HepG2 (cell line): ENCODE measurements around the gene SPRED2. TPM values are rescaled to one million over a fixed set of nuclear protein-coding genes. Genes with fewer than 3 reads are reported as not detected.
A peak's percentile ranks its signal among the peaks of the same experiment; 100 is the strongest.

ENCODE experiments used
- AKAP8 ChIP-seq: sonication (generic); formaldehyde crosslinking; IDR thresholded peaks from 2 replicates; pipeline ENCODE4 v1.5.1; 2020; ENCODE audit warnings: mild to moderate bottlenecking, missing genetic modification reagents
- ATF1 ChIP-seq: IDR thresholded peaks from 2 replicates; pipeline ENCODE4 v1.6.1; 2016; ENCODE audit warnings: mild to moderate bottlenecking, control low read depth
- ATF5 ChIP-seq: sonication (generic); formaldehyde crosslinking; IDR thresholded peaks from 2 replicates; pipeline ENCODE4 v1.4.0; 2020; ENCODE audit warnings: mild to moderate bottlenecking, low read depth, missing genetic modification reagents
- GTF2F1 ChIP-seq: fragments of 150-350 bp; IDR thresholded peaks from 2 replicates; pipeline ENCODE4 v1.6.1; 2014; ENCODE audit warnings: low read length
- IRX3 ChIP-seq: sonication (generic); formaldehyde crosslinking; IDR thresholded peaks from 2 replicates; pipeline ENCODE4 v1.8.1; 2023; ENCODE audit warnings: mild to moderate bottlenecking, low read depth, missing genetic modification reagents, borderline replicate concordance
- NFKBIZ ChIP-seq: IDR thresholded peaks from 2 replicates; pipeline ENCODE4 v1.6.1; 2018; ENCODE audit warnings: missing genetic modification reagents, missing compliant biosample characterization
- PHF21A ChIP-seq: sonication (generic); formaldehyde crosslinking; IDR thresholded peaks from 2 replicates; pipeline ENCODE4 v1.5.0; 2020; ENCODE audit warnings: mild to moderate bottlenecking, missing genetic modification reagents
- POGZ ChIP-seq: sonication (generic); formaldehyde crosslinking; IDR thresholded peaks from 2 replicates; pipeline ENCODE4 v1.4.0; 2020; ENCODE audit warnings: mild to moderate bottlenecking, missing genetic modification reagents
- PRDM15 ChIP-seq: sonication (generic); formaldehyde crosslinking; IDR thresholded peaks from 2 replicates; pipeline ENCODE4 v1.4.0; 2020; ENCODE audit warnings: missing genetic modification reagents
- RORA ChIP-seq: sonication (generic); formaldehyde crosslinking; IDR thresholded peaks from 2 replicates; pipeline ENCODE4 v1.5.0; 2020; ENCODE audit warnings: mild to moderate bottlenecking, missing genetic modification reagents, moderate library complexity
- SETDB1 ChIP-seq: sonication (generic); formaldehyde crosslinking; IDR thresholded peaks from 2 replicates; pipeline ENCODE4 v1.5.1; 2020; ENCODE audit warnings: missing genetic modification reagents, mild to moderate bottlenecking, borderline replicate concordance
- SP1 ChIP-seq, 2 experiments: fragments of 450-650 bp in 1 of 2; sonication (generic) in 1 of 2; formaldehyde crosslinking in 1 of 2; IDR thresholded peaks; 2 replicates each; pipeline versions ENCODE4 v1.4.0 to v1.6.1; 2016 to 2020; ENCODE audit warnings: missing genetic modification reagents in 1 of 2
- SUZ12 ChIP-seq: fragments of 150-350 bp; IDR thresholded peaks from 2 replicates; pipeline ENCODE4 v1.6.1; 2014; ENCODE audit warnings: low read depth, low read length
- TCF12 ChIP-seq, 2 experiments: fragments of 450-650 bp in 1 of 2; sonication (generic) in 1 of 2; formaldehyde crosslinking in 1 of 2; IDR thresholded peaks; 2 replicates each; pipeline versions ENCODE4 v1.6.1 to v1.8.0; 2017 to 2022; ENCODE audit warnings: antibody characterized with exemption in 1 of 2, mild to moderate bottlenecking in 1 of 2, missing genetic modification reagents in 1 of 2, moderate library complexity in 1 of 2
- YY1 ChIP-seq: IDR thresholded peaks from 2 replicates; pipeline ENCODE4 v1.6.1; 2011; ENCODE audit warnings: low read length, low read depth, moderate library complexity, mild to moderate bottlenecking; ENCODE audit not compliant: insufficient read depth, insufficient replicate concordance
- ZFP62 ChIP-seq: sonication (generic); formaldehyde crosslinking; IDR thresholded peaks from 2 replicates; pipeline ENCODE4 v1.4.0; 2020; ENCODE audit warnings: missing genetic modification reagents
- ZGPAT ChIP-seq: IDR thresholded peaks from 2 replicates; pipeline ENCODE4 v1.6.1; 2016; ENCODE audit warnings: mild to moderate bottlenecking
- ZNF136 ChIP-seq: sonication (generic); formaldehyde crosslinking; IDR thresholded peaks from 2 replicates; pipeline ENCODE4 v1.8.1; 2022; ENCODE audit warnings: low read depth, mild to moderate bottlenecking, moderate library complexity, missing genetic modification reagents
- ZNF138 ChIP-seq: sonication (generic); formaldehyde crosslinking; IDR thresholded peaks from 2 replicates; pipeline ENCODE4 v1.5.0; 2020; ENCODE audit warnings: mild to moderate bottlenecking, low read depth, missing genetic modification reagents
- ZNF282 ChIP-seq: fragments of 450-650 bp; IDR thresholded peaks from 2 replicates; pipeline ENCODE4 v1.6.1; 2018; ENCODE audit not compliant: partially characterized antibody
- ZNF563 ChIP-seq: sonication (generic); formaldehyde crosslinking; IDR thresholded peaks from 2 replicates; pipeline ENCODE4 v1.8.0; 2022; ENCODE audit warnings: mild to moderate bottlenecking, moderate library complexity, missing genetic modification reagents
- ZNF597 ChIP-seq: sonication (generic); formaldehyde crosslinking; IDR thresholded peaks from 2 replicates; pipeline ENCODE4 v1.5.0; 2020; ENCODE audit warnings: missing genetic modification reagents
- ZNF605 ChIP-seq: sonication (generic); formaldehyde crosslinking; IDR thresholded peaks from 2 replicates; pipeline ENCODE4 v1.8.0; 2022; ENCODE audit warnings: mild to moderate bottlenecking, missing genetic modification reagents
- ZNF878 ChIP-seq: sonication (generic); formaldehyde crosslinking; IDR thresholded peaks from 2 replicates; pipeline ENCODE4 v1.8.1; 2023; ENCODE audit warnings: mild to moderate bottlenecking, missing genetic modification reagents, moderate library complexity
- polyA plus RNA-seq, 8 experiments: library from polyadenylated mRNA; depleted of rRNA in 3 of 8; stranded (reverse) in 7 of 8; unstranded in 1 of 8; fragments of >200 nt; fragmentation: Illumina TruSeq in 4 of 8; extraction: Trizol in 4 of 8; gene quantifications; 2 replicates each; pipeline versions ENCODE4 v1.2.1 to v1.2.3, GENCODE V29; 2011 to 2016; ENCODE audit warnings: low read depth in 4 of 8, missing spikeins in 1 of 8, mixed read lengths in 1 of 8; ENCODE audit not compliant: insufficient read depth in 1 of 8
- total RNA-seq, 5 experiments: library from RNA; depleted of rRNA; stranded (reverse); fragments of >200 nt; fragmentation: Illumina TruSeq; extraction: Trizol; gene quantifications; 2 replicates each; pipeline ENCODE4 v1.2.3, GENCODE V29; 2016; ENCODE audit warnings: low read depth in 1 of 5

The SPRED2 gene
- total and polyA plus RNA-seq, 2 of the 13 experiments (the other 11 are each of a cell fraction or from before 2014, with no cell fraction given): 13.0 to 37.0 TPM

- TF ChIP-seq ZNF597 (CRISPR knock-in tag): no peak
- TF ChIP-seq SETDB1 (CRISPR knock-in tag): no peak
- TF ChIP-seq YY1: peak; percentile 85
- peak; percentile 63; the same call in 1 of the 2 replicates for TF ChIP-seq ZNF878 (CRISPR knock-in tag)
- TF ChIP-seq ZNF563 (CRISPR knock-in tag): peak; percentile 81; the same call in 1 of the 2 replicates
- TF ChIP-seq TCF12 (IDR thresholded peaks at IDR 0.05): no peak
- TF ChIP-seq TCF12 (CRISPR knock-in tag; IDR thresholded peaks at IDR 0.05): peak; percentile 17; the same call in 1 of the 2 replicates
- peak; percentile 98 for TF ChIP-seq PHF21A
- TF ChIP-seq ZGPAT: peak; percentile 84
- no peak for TF ChIP-seq ZNF282
- no peak for TF ChIP-seq SP1 (IDR thresholded peaks at IDR 0.05)
- TF ChIP-seq SP1 (CRISPR knock-in tag; IDR thresholded peaks at IDR 0.05): no peak; the same call in 1 of the 2 replicates
- TF ChIP-seq ZNF605 (CRISPR knock-in tag): peak; percentile 77
- TF ChIP-seq PRDM15 (CRISPR knock-in tag): peak; percentile 82; the same call in 1 of the 2 replicates
- TF ChIP-seq ATF5 (CRISPR knock-in tag): no peak
- TF ChIP-seq POGZ (CRISPR knock-in tag): peak; percentile 66; the same call in 1 of the 2 replicates
- no peak for TF ChIP-seq RORA
- no peak for TF ChIP-seq ZNF138 (CRISPR knock-in tag)
- TF ChIP-seq ZFP62 (CRISPR knock-in tag): no peak
- TF ChIP-seq ATF1 (CRISPR knock-in tag): peak; percentile 61
- no peak for TF ChIP-seq SUZ12
- peak; percentile 60; the same call in 1 of the 2 replicates for TF ChIP-seq IRX3 (CRISPR knock-in tag)
- 0 out of 2 replicates have a peak, but pooled peaks have one; percentile 15 for TF ChIP-seq GTF2F1
- TF ChIP-seq NFKBIZ (CRISPR knock-in tag): peak; percentile 48; the same call in 1 of the 2 replicates
- no peak for TF ChIP-seq AKAP8 (CRISPR knock-in tag)
- TF ChIP-seq ZNF136 (CRISPR knock-in tag): no peak; the same call in 1 of the 2 replicates
Observed at GRCh38 chr2:65436169-65436823, 3.9 kb upstream of the SPRED2 start (continued).
